GM18499 (cell line): Measurements from ENCODE around the gene IL36A.

Experiments used
- ATAC-seq: cut with Tn5 transposase; IDR thresholded peaks from one replicate; pipeline ENCODE4 v1.9.1; 2021; ENCODE audit warnings: moderate number of reproducible peaks; ENCODE audit not compliant: insufficient read depth, unreplicated experiment

IL36A gene

GRCh38 chr2:113000436-113000835 lies 4.8 kb upstream of the IL36A start:
- no peak for ATAC-seq

GRCh38 chr2:113002677-113003076 lies 2.6 kb upstream of the IL36A start:
- no peak for ATAC-seq

GRCh38 chr2:113007250-113007649 lies 2.0 kb downstream of the IL36A start:
- no peak for ATAC-seq

- no peak for ATAC-seq
Measured at GRCh38 chr2:113009622-113010021, 4.4 kb downstream of the IL36A start.

- no peak for ATAC-seq
Measured at GRCh38 chr2:113010088-113010487, 4.8 kb downstream of the IL36A start.

GRCh38 chr2:113011108-113011507 lies 5.8 kb downstream of the IL36A start:
- ATAC-seq: no peak

- no peak for ATAC-seq
Measured at GRCh38 chr2:113012436-113013335, 7.4 kb downstream of the IL36A start.

- ATAC-seq: no peak
Measured at GRCh38 chr2:113013336-113013661, 8.0 kb downstream of the IL36A start.

GRCh38 chr2:113014067-113014466 lies 8.8 kb downstream of the IL36A start:
- no peak for ATAC-seq

- ATAC-seq: no peak
Measured at GRCh38 chr2:113015042-113015441, 9.8 kb downstream of the IL36A start.

GRCh38 chr2:113015655-113016054 lies 10.4 kb downstream of the IL36A start:
- no peak for ATAC-seq

- no peak for ATAC-seq
Measured at GRCh38 chr2:113018509-113018908, 13.2 kb downstream of the IL36A start.

GRCh38 chr2:113021312-113021711 lies 16.1 kb downstream of the IL36A start:
- no peak for ATAC-seq

- ATAC-seq: no peak
Measured at GRCh38 chr2:113024764-113025163, 19.5 kb downstream of the IL36A start.

- no peak for ATAC-seq
Measured at GRCh38 chr2:113025737-113026136, 20.5 kb downstream of the IL36A start.

GRCh38 chr2:113027691-113028090 lies 22.4 kb downstream of the IL36A start:
- ATAC-seq: no peak

GRCh38 chr2:113028112-113028511 lies 22.9 kb downstream of the IL36A start:
- ATAC-seq: no peak

- ATAC-seq: no peak
Measured at GRCh38 chr2:113032737-113033136, 27.5 kb downstream of the IL36A start.

- ATAC-seq: no peak
Measured at GRCh38 chr2:113034016-113034415, 28.8 kb downstream of the IL36A start.

GRCh38 chr2:113036763-113037162 lies 31.5 kb downstream of the IL36A start:
- ATAC-seq: no peak

GRCh38 chr2:113038291-113038690 lies 33.0 kb downstream of the IL36A start:
- ATAC-seq: no peak

GRCh38 chr2:113039158-113039557 lies 33.9 kb downstream of the IL36A start:
- no peak for ATAC-seq
